Upper lobe of left lung (tissue), 4 donors: ENCODE measurements around the gene ADAMTS19.

Experiments
- POLR2A ChIP-seq, 4 donors: fragments of 450-650 bp; IDR thresholded peaks; one replicate each; pipeline ENCODE4 v1.5.1; 2016 to 2017; ENCODE audit warnings: antibody characterized with exemption in 4 of 4, mild to moderate bottlenecking in 2 of 4
- TF ChIP-seq, protein P1 (sequence below), 6 experiments: fragments of 450-650 bp in 4 of 6; fragments of 200-600 bp in 2 of 6; sonication (generic) in 2 of 6; IDR thresholded peaks; one replicate each; pipeline ENCODE4 v1.5.1; 2016 to 2019; ENCODE audit warnings: antibody characterized with exemption in 6 of 6

DNA sequence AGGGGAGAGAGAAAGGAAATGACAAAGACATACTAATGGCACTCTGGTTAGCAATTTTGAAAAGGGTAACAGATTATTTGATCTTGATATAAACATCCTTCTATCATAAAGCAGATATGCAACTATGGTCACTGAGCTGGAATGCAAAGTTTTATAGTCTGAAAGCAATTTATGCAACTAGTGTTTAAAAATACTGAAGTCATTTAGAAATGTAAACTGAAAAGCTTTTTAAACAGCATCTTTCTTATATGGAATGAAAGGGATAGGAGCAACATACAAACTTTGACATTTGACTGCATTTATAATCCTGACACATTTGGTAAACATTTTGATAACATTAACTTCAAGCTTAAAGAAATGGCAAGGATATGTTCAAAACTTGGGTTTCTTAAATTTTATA, 28.7 kb upstream of the ADAMTS19 start:
- TF ChIP-seq POLR2A (IDR thresholded peaks at IDR 0.05): no peak
- TF ChIP-seq, protein P1, sequence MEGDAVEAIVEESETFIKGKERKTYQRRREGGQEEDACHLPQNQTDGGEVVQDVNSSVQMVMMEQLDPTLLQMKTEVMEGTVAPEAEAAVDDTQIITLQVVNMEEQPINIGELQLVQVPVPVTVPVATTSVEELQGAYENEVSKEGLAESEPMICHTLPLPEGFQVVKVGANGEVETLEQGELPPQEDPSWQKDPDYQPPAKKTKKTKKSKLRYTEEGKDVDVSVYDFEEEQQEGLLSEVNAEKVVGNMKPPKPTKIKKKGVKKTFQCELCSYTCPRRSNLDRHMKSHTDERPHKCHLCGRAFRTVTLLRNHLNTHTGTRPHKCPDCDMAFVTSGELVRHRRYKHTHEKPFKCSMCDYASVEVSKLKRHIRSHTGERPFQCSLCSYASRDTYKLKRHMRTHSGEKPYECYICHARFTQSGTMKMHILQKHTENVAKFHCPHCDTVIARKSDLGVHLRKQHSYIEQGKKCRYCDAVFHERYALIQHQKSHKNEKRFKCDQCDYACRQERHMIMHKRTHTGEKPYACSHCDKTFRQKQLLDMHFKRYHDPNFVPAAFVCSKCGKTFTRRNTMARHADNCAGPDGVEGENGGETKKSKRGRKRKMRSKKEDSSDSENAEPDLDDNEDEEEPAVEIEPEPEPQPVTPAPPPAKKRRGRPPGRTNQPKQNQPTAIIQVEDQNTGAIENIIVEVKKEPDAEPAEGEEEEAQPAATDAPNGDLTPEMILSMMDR (IDR thresholded peaks at IDR 0.05): no peak
